Smooth muscle cell (in vitro differentiated cells): ENCODE measurements around the gene SNRK. TPM values are rescaled to one million over a fixed set of nuclear protein-coding genes. Genes with fewer than 3 reads are reported as not detected.

ENCODE experiments used
- DNase-seq: peaks from one replicate; lab custom pipeline; 2025; ENCODE audit not compliant: unreplicated experiment; lab: John Stamatoyannopoulos, UW
- H2AFZ ChIP-seq: fragments of 200-600 bp; sonication (generic); 2 replicates; pipeline ENCODE4 v1.6.0; 2016; ENCODE audit warnings: antibody characterized with exemption, low read depth, mild to moderate bottlenecking
- H3F3A ChIP-seq: fragments of 200-600 bp; sonication (generic); 2 replicates; pipeline ENCODE4 v1.6.0; 2017; ENCODE audit warnings: antibody characterized with exemption, low read depth
- H3K27ac ChIP-seq: fragments of 200-600 bp; sonication (generic); 2 replicates; pipeline ENCODE4 v1.5.1; 2016; ENCODE audit warnings: low read depth, mild to moderate bottlenecking
- H3K27me3 ChIP-seq: fragments of 200-600 bp; sonication (generic); 2 replicates; pipeline ENCODE4 v1.6.1; 2016; ENCODE audit warnings: low read depth, mild to moderate bottlenecking
- H3K36me3 ChIP-seq: fragments of 200-600 bp; sonication (generic); 2 replicates; pipeline ENCODE4 v1.5.1; 2016; ENCODE audit warnings: low read depth
- H3K4me1 ChIP-seq: fragments of 200-600 bp; sonication (generic); 2 replicates; pipeline ENCODE4 v1.5.1; 2016; ENCODE audit warnings: low read depth
- H3K4me2 ChIP-seq: fragments of 200-600 bp; sonication (generic); 2 replicates; pipeline ENCODE4 v1.6.0; 2016; ENCODE audit warnings: mild to moderate bottlenecking
- H3K4me3 ChIP-seq: fragments of 200-600 bp; sonication (generic); 2 replicates; pipeline ENCODE4 v1.5.1; 2016; ENCODE audit warnings: mild to moderate bottlenecking
- H3K79me2 ChIP-seq: fragments of 200-600 bp; sonication (generic); 2 replicates; pipeline ENCODE4 v1.6.0; 2016; ENCODE audit warnings: low read depth, mild to moderate bottlenecking
- H3K9ac ChIP-seq: fragments of 200-600 bp; sonication (generic); 2 replicates; pipeline ENCODE4 v1.6.0; 2016; ENCODE audit warnings: low read depth
- H3K9me3 ChIP-seq: fragments of 200-600 bp; sonication (generic); replicated peaks from 2 replicates; pipeline ENCODE4 v1.5.1; 2016; ENCODE audit warnings: low read depth
- H4K20me1 ChIP-seq: fragments of 200-600 bp; sonication (generic); 2 replicates; pipeline ENCODE4 v1.6.0; 2016; ENCODE audit warnings: low read depth
- CTCF ChIP-seq: fragments of 200-600 bp; sonication (generic); IDR thresholded peaks from 2 replicates; pipeline ENCODE4 v1.5.1; 2017; ENCODE audit warnings: borderline replicate concordance, mild to moderate bottlenecking, antibody characterized with exemption; ENCODE audit not compliant: insufficient read depth, poor library complexity, severe bottlenecking
- WGBS: methylation state at CpG from one replicate; pipeline ENCODE4 v1.1.7; 2016; ENCODE audit warnings: low lambda C conversion rate; 5-methylcytosine and 5-hydroxymethylcytosine counted together
- polyA plus RNA-seq: library from polyadenylated mRNA; unstranded; fragments of >200 nt; fragmentation: Nextera tagmentation; extraction: Ambion mirVana; gene quantifications from 2 replicates; pipeline ENCODE4 v1.2.1, GENCODE V29; 2016
- total RNA-seq: library from RNA; depleted of rRNA; stranded (reverse); fragments of >200 nt; gene quantifications from 2 replicates; pipeline ENCODE4 v1.2.3, GENCODE V29; 2014

Gene SNRK
- total and polyA plus RNA-seq, 2 experiments from 2014 or later = 6.3 to 14.2 TPM

GRCh38 chr3:43294975-43295374, 8.6 kb downstream of the SNRK start:
- peaks cover 100% of the 10 kb centered on the region for H4K20me1 ChIP-seq
- WGBS = 48% methylated on average over 1 of the region's 1 CpG
- H3K36me3 ChIP-seq = no peaks in the 10 kb centered on the region

GRCh38 chr3:43296565-43296964, 10.2 kb downstream of the SNRK start:
- TF ChIP-seq CTCF = no peak
- no peak overlapping the region for H3K9ac ChIP-seq
- no peak overlapping the region for H3K27ac ChIP-seq
- peaks cover 82% of the 10 kb centered on the region for H3K79me2 ChIP-seq
- H3K27me3 ChIP-seq = no peaks in the 10 kb centered on the region
- H2AFZ ChIP-seq = no peak overlapping the region
- no peak overlapping the region for H3K4me3 ChIP-seq
- no peaks in the 10 kb centered on the region for H3K9me3 ChIP-seq
- no peak for DNase-seq
- H3K4me2 ChIP-seq = no peak overlapping the region
- WGBS = 14% methylated on average over 1 of the region's 1 CpG
- no peaks in the 10 kb centered on the region for H3F3A ChIP-seq
- H3K4me1 ChIP-seq = no peaks in the 10 kb centered on the region
- H3K36me3 ChIP-seq = no peaks in the 10 kb centered on the region
- peaks cover 100% of the 10 kb centered on the region for H4K20me1 ChIP-seq

More at GRCh38 chr3:43294975-43295374, 8.6 kb downstream of the SNRK start:
- H3K9me3 ChIP-seq = no peaks in the 10 kb centered on the region
- no peak for TF ChIP-seq CTCF
- H3K4me1 ChIP-seq = no peaks in the 10 kb centered on the region
- H3K79me2 ChIP-seq = peaks cover 89% of the 10 kb centered on the region
- H3K9ac ChIP-seq = no peak overlapping the region
- no peaks in the 10 kb centered on the region for H3K27me3 ChIP-seq
- H3K4me3 ChIP-seq = no peak overlapping the region
- H3F3A ChIP-seq = no peaks in the 10 kb centered on the region
- H3K27ac ChIP-seq = no peak overlapping the region
- H2AFZ ChIP-seq = no peak overlapping the region
- H3K4me2 ChIP-seq = no peak overlapping the region
- DNase-seq = no peak

- Histone ChIP-seq H4K20me1 (peaks cover 97% of the 10 kb centered on the region), H3K9me3 (no peaks in the 10 kb centered on the region), H3K4me3 (no peak overlapping the region), H3K27me3 (no peaks in the 10 kb centered on the region), H3K27ac (no peak overlapping the region), H3K79me2 (peaks cover 72% of the 10 kb centered on the region), H3K9ac (no peak overlapping the region), H3K4me2 (no peak overlapping the region), H3F3A (no peaks in the 10 kb centered on the region), H3K36me3 (no peaks in the 10 kb centered on the region), H2AFZ (no peak overlapping the region), H3K4me1 (no peaks in the 10 kb centered on the region)
- WGBS = 100% methylated on average over 2 of the region's 2 CpGs
- DNase-seq = no peak
- TF ChIP-seq CTCF = no peak
Observed at GRCh38 chr3:43298292-43298691, 12.0 kb downstream of the SNRK start.

- WGBS = 76% methylated on average over 4 of the region's 4 CpGs
- H3K4me1 ChIP-seq = no peaks in the 10 kb centered on the region
- no peak overlapping the region for H3K4me2 ChIP-seq
- no peaks in the 10 kb centered on the region for H3K36me3 ChIP-seq
- no peak overlapping the region for H3K9ac ChIP-seq
- peaks cover 95% of the 10 kb centered on the region for H4K20me1 ChIP-seq
- H3F3A ChIP-seq = no peaks in the 10 kb centered on the region
- DNase-seq = no peak
- peaks cover 68% of the 10 kb centered on the region for H3K79me2 ChIP-seq
- no peak for TF ChIP-seq CTCF
- no peaks in the 10 kb centered on the region for H3K9me3 ChIP-seq
- no peak overlapping the region for H3K27ac ChIP-seq
- no peak overlapping the region for H3K4me3 ChIP-seq
- no peak overlapping the region for H2AFZ ChIP-seq
- H3K27me3 ChIP-seq = no peaks in the 10 kb centered on the region
Observed at GRCh38 chr3:43298761-43299160, 12.4 kb downstream of the SNRK start.
